Vagina (tissue), 2 donors: ENCODE data around the gene IRF2. TPM values are rescaled to one million over a fixed set of nuclear protein-coding genes. Genes with fewer than 3 reads are reported as not detected.

Experiments used
- DNase-seq, 2 donors: peaks; one replicate each; pipeline ENCODE4 v3.0.0-alpha.2; 2017; ENCODE audit errors: extremely low spot score in 2 of 2
- H3K27ac ChIP-seq: fragments of 200-600 bp; sonication (generic); one replicate; pipeline ENCODE4 v1.5.1; 2019
- H3K27me3 ChIP-seq: fragments of 200-600 bp; sonication (generic); one replicate; pipeline ENCODE4 v1.5.1; 2019
- H3K36me3 ChIP-seq, 2 donors: fragments of 200-600 bp; sonication (generic); one replicate each; pipeline ENCODE4 v1.5.1; 2017 to 2019
- H3K4me1 ChIP-seq: fragments of 200-600 bp; sonication (generic); one replicate; pipeline ENCODE4 v1.5.1; 2019
- H3K4me3 ChIP-seq, 2 donors: fragments of 200-600 bp; sonication (generic); 1 replicate in 1 of 2; 2 replicates in 1 of 2; pipeline ENCODE4 v1.5.1; 2016 to 2019
- H3K9me3 ChIP-seq: fragments of 200-600 bp; sonication (generic); one replicate; pipeline ENCODE4 v1.5.1; 2019
- CTCF ChIP-seq, 3 experiments: fragments of 450-650 bp in 2 of 3; fragments of 200-600 bp in 1 of 3; sonication (generic) in 1 of 3; IDR thresholded peaks; one replicate each; pipeline ENCODE4 v1.5.1; 2017 to 2019; ENCODE audit warnings: antibody characterized with exemption in 3 of 3, mild to moderate bottlenecking in 2 of 3, moderate library complexity in 2 of 3
- POLR2A ChIP-seq, 2 donors: fragments of 450-650 bp; IDR thresholded peaks; one replicate each; pipeline ENCODE4 v1.6.1; 2017; ENCODE audit warnings: antibody characterized with exemption in 2 of 2, mild to moderate bottlenecking in 2 of 2, moderate library complexity in 2 of 2
- POLR2AphosphoS5 ChIP-seq, 2 donors: sonication (generic); formaldehyde crosslinking; IDR thresholded peaks; one replicate each; pipeline ENCODE4 v1.9.0; 2017; ENCODE audit warnings: antibody characterized with exemption in 2 of 2, mild to moderate bottlenecking in 2 of 2, low read depth in 1 of 2; ENCODE audit not compliant: insufficient read depth in 1 of 2
- intact Hi-C: fragments of 100-400 bp; cut with DNase I; formaldehyde crosslinking; loops from one replicate; pipeline ENCODE4 v1.15.1; 2023
- total RNA-seq: library from RNA; depleted of rRNA; stranded (reverse); fragments of >200 nt; gene quantifications from one replicate; pipeline ENCODE4 v1.2.3, GENCODE V29; 2016

IRF2 gene
- total RNA-seq, 1 donor from 2014 or later, result 18.7 TPM

- H3K36me3 ChIP-seq, result peaks cover 0 to 31% of the 10 kb centered on the region in 2 donors
- peak overlapping the region; percentile 81 for H3K27ac ChIP-seq
- peaks cover 50% of the 10 kb centered on the region for H3K4me1 ChIP-seq
- no peaks in the 10 kb centered on the region for H3K27me3 ChIP-seq
- no peak for DNase-seq
- TF ChIP-seq CTCF (IDR thresholded peaks at IDR 0.05), result no peak
- peak in 1 of 2 donors; percentile 40 for TF ChIP-seq POLR2AphosphoS5 (IDR thresholded peaks at IDR 0.05; ENCODE audit: insufficient read depth in 1 of 2, low read depth in 1 of 2)
- TF ChIP-seq POLR2A (IDR thresholded peaks at IDR 0.05), result no peak
- intact Hi-C loops, result loop anchor here (10.0 kb wide), 1 partner anchor 89 kb away; the partner anchor contains the start of gene IRF2
- no peak overlapping the region for H3K4me3 ChIP-seq
- no peaks in the 10 kb centered on the region for H3K9me3 ChIP-seq
Measured at GRCh38 chr4:184385705-184386141, 88.6 kb downstream of the IRF2 start.

- H3K9me3 ChIP-seq, result no peaks in the 10 kb centered on the region
- no peak for TF ChIP-seq POLR2AphosphoS5 (IDR thresholded peaks at IDR 0.05; ENCODE audit: insufficient read depth in 1 of 2, low read depth in 1 of 2)
- TF ChIP-seq CTCF (IDR thresholded peaks at IDR 0.05), result no peak
- no peak for TF ChIP-seq POLR2A (IDR thresholded peaks at IDR 0.05)
- intact Hi-C loops, result loop anchor here (5.0 to 10.0 kb wide), 2 partner anchors 43 to 90 kb away; partner anchors contain the start of gene IRF2
- H3K4me3 ChIP-seq, result no peak overlapping the region
- no peak for DNase-seq
- peaks cover 0 to 23% of the 10 kb centered on the region in 2 donors for H3K36me3 ChIP-seq
- H3K27ac ChIP-seq, result peak overlapping the region; percentile 81
- H3K27me3 ChIP-seq, result no peaks in the 10 kb centered on the region
- H3K4me1 ChIP-seq, result peaks cover 50% of the 10 kb centered on the region
Measured at GRCh38 chr4:184384810-184385557, 89.4 kb downstream of the IRF2 start.

- no peaks in the 10 kb centered on the region for H3K9me3 ChIP-seq
- H3K4me1 ChIP-seq, result peaks cover 50% of the 10 kb centered on the region
- TF ChIP-seq POLR2AphosphoS5 (IDR thresholded peaks at IDR 0.05; ENCODE audit: insufficient read depth in 1 of 2, low read depth in 1 of 2) (peak in 1 of 2 donors; percentile 36), POLR2A (IDR thresholded peaks at IDR 0.05) (no peak)
- peak overlapping the region; percentile 81 for H3K27ac ChIP-seq
- no peak for DNase-seq
- peak overlapping the region; percentile 18 to 34 for H3K4me3 ChIP-seq
- no peaks in the 10 kb centered on the region for H3K27me3 ChIP-seq
- H3K36me3 ChIP-seq, result peaks cover 0 to 16% of the 10 kb centered on the region in 2 donors
- intact Hi-C loops, result loop anchor here (5.0 to 10.0 kb wide), 2 partner anchors 42 to 91 kb away; partner anchors contain the start of gene IRF2
Measured at GRCh38 chr4:184384056-184384809, 90.1 kb downstream of the IRF2 start.

GRCh38 chr4:184383497-184384055, 90.8 kb downstream of the IRF2 start:
- TF ChIP-seq CTCF (IDR thresholded peaks at IDR 0.05) (no peak), POLR2AphosphoS5 (IDR thresholded peaks at IDR 0.05; ENCODE audit: insufficient read depth in 1 of 2, low read depth in 1 of 2) (peak in 1 of 2 donors; percentile 76)
- no peaks in the 10 kb centered on the region for H3K27me3 ChIP-seq
- peaks cover 50% of the 10 kb centered on the region for H3K4me1 ChIP-seq
- peak overlapping the region; percentile 81 for H3K27ac ChIP-seq
- intact Hi-C loops, result loop anchor here (5.0 to 10.0 kb wide), 2 partner anchors 41 to 91 kb away; partner anchors contain the start of gene IRF2
- peak overlapping the region; percentile 18 to 34 for H3K4me3 ChIP-seq
- H3K36me3 ChIP-seq, result peaks cover 0 to 9% of the 10 kb centered on the region in 2 donors
- no peaks in the 10 kb centered on the region for H3K9me3 ChIP-seq
- DNase-seq, result no peak
